Measurements from ENCODE around the gene PTPN1.
A peak's percentile ranks its signal among the peaks of the same experiment; 100 is the strongest.
"Not testable (repeated sequence)": the region's sequence is repeated elsewhere in the genome, so short reads cannot be mapped to it uniquely, and the experiment has no call there.

PTPN1 gene

GRCh38 chr20:50509923-50510705 lies at the start of gene PTPN1:
Gene PTPN1 (plus strand): TSS chr20:50510383. CDS start chr20:50510528, 145 bp downstream.
- DNase-seq = peak; percentile 98

GRCh38 chr20:50460608-50461267 lies 49.4 kb upstream of the PTPN1 start:
- peak; percentile 80 for DNase-seq

GRCh38 chr20:50462093-50462690 lies 48.0 kb upstream of the PTPN1 start:
- no peak for DNase-seq

DNA sequence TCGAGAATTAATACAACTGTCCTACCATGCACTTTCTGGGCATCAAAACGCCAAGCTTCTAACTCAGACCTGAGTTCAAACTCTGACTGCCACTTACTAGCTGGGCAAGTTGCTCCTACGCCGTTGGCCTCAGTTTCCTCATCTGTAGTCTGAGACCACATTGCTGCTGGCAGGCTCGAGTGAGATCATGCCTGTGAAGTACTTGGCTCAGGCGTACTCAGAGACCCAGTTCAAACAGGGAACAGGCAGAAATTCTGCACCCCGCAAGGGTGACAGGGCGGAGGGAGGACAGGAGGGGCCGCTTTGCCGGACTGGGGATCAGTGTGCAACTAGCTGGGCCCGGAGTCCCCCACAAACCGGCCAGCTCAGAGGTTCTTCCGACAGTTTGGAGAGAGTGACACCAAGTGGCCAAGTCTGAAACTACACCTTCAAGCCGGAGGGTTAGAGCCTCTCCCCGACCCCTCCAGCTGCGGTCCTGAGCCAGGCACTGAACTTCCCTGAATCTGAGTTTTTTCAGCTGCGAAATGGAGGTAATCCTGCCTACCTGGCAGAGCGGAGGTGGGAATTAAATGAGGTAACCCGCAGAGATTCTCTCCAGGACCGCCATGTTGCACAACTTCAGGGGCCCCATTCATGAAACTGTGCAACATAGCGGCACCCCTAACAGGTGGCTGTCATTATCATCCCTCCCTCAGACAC lies 46.0 kb upstream of the PTPN1 start:
- DNase-seq = peak; percentile 76

- no peak for DNase-seq
Measured at GRCh38 chr20:50464725-50465650, 45.2 kb upstream of the PTPN1 start.

GRCh38 chr20:50467174-50467573 lies 43.0 kb upstream of the PTPN1 start:
- DNase-seq = no peak

DNA sequence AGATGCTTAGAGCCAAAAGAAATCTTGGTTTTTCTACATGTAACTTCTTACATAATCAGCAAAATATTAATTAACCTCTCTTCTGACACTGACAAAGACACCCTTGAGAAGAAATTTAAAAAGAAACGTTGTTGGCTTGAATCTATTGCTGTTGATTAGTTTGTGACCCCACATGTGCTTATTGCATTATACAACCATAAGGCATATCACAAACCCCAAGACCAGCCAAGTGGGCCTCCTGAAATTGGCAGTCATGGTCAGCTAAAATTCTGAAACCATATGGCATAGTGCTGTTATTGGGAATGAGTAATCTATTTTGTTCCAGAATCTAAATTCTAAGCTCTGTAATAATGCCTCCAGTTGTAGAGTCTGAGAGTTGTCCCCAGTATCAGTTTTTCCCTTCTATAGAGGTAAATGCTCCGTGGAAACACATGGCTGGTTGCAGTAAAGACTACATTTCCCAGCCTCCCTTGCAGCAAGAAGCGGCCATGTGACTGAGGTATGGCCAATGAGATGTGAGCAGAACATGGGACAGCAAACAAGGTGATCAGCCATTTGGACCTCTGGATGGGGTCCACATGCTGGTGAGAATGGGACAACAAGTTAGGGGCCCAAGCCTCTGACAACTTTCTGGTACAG lies 42.3 kb upstream of the PTPN1 start:
- DNase-seq = peak; percentile 73

- DNase-seq = no peak
Measured at GRCh38 chr20:50468378-50468798, 41.8 kb upstream of the PTPN1 start.

GRCh38 chr20:50469176-50469723 lies 40.9 kb upstream of the PTPN1 start:
- DNase-seq = no peak

GRCh38 chr20:50469796-50470195 lies 40.4 kb upstream of the PTPN1 start:
- DNase-seq = no peak

- DNase-seq = no peak
Measured at GRCh38 chr20:50470264-50470858, 39.8 kb upstream of the PTPN1 start.

- peak; percentile 36 for DNase-seq
Measured at GRCh38 chr20:50471231-50471630, 39.0 kb upstream of the PTPN1 start.

- no peak for DNase-seq
Measured at GRCh38 chr20:50472693-50473664, 37.2 kb upstream of the PTPN1 start.

DNA sequence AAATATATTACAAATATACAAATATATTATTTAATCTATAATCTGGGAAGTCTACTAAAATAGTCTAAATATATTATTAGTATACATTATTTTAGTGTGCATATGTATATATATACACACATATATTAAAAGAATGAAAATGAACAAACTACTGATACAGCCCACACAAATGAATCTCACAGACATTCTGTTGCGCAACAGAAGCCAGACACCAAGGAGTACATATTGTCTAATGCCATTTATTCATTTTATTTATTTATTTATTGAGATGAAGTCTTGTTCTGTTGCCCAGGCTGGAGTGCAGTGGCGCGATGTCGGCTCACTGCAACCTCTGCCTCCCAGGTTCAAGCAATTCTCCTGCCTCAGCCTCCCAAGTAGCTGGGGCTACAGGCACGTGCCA lies 35.8 kb upstream of the PTPN1 start:
- DNase-seq = not testable (repeated sequence)

- peak; percentile 77 for DNase-seq
Measured at GRCh38 chr20:50475681-50476292, 34.4 kb upstream of the PTPN1 start.

DNA sequence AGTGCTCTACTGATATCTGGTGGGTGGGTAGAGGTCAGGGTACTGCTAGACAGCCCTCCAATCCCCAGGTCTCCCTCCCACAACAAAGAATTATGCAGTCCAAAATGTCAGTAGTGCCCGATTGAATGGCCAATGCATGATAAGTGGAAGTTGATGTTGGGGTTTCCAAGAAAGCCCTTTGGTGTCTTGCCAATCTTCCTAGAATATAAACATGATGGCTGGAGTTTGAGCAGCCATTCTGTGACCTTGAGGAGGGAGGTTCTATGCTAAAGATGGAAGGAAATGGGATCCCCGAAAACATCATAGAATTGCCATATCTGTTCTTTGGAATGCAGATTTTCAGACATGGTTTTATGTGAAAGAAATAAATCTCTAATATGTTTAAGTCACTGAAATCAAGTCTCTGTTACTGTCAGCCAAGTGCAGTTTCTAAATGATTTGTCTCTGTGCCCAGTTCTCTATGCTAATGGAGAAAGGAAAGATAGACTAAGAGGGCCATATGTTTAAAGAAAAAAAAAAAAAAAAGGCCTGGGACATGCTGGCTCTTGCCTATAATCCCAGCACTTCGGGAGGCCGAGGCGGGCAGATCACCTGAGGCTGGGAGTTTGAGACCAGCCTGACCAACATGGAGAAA lies 32.8 kb upstream of the PTPN1 start:
- DNase-seq = peak; percentile 54

GRCh38 chr20:50478162-50478990 lies 31.8 kb upstream of the PTPN1 start:
- peak; percentile 94 for DNase-seq

GRCh38 chr20:50481741-50482140 lies 28.4 kb upstream of the PTPN1 start:
- DNase-seq = no peak

Measured in hematopoietic multipotent progenitor cell treated with erythropoietin and hydrocortisone succinate and interleukin-3 and kit ligand, for 8 days (in vitro differentiated cells).